ENCODE measurements around the gene PODXL. TPM values are rescaled to one million over a fixed set of nuclear protein-coding genes. Genes with fewer than 3 reads are reported as not detected.
A peak's percentile ranks its signal among the peaks of the same experiment; 100 is the strongest.

The PODXL gene
- total and polyA plus RNA-seq, 2 of the 8 experiments (the other 6 are each of a cell fraction or from before 2014, with no cell fraction given), result 638 to 925 TPM

GRCh38 chr7:131555552-131556052 is 826 bp downstream of the PODXL start:
- peak overlapping the region; percentile 84 to 96 (median 92) for H3K4me3 ChIP-seq (ENCODE audit: extremely low read depth in 1 of 4, insufficient read depth in 2 of 4, low read depth in 3 of 4, low read length in 4 of 4)
- H3K14ac ChIP-seq (ENCODE audit: insufficient read length), result no peak overlapping the region
- no peak overlapping the region for H2BK12ac ChIP-seq (ENCODE audit: low read depth, low read length)
- H2BK20ac ChIP-seq (ENCODE audit: low read length), result no peak overlapping the region
- H3K27me3 ChIP-seq (replicated peaks in 1 of 4; ENCODE audit: control insufficient read depth in 3 of 4, extremely low read depth in 1 of 4, insufficient read depth in 3 of 4, low read length in 3 of 4), result no peaks in the 10 kb centered on the region
- H3K56ac ChIP-seq (replicated peaks; ENCODE audit: insufficient read length, low read depth, low read length), result peak overlapping the region; percentile 63
- peaks cover 2 to 52% (median 21%) of the 10 kb centered on the region in 4 experiments; a peak in 6 of 8 replicates for H3K36me3 ChIP-seq (ENCODE audit: control insufficient read depth in 2 of 4, insufficient read depth in 4 of 4, low read length in 3 of 4)
- H4K5ac ChIP-seq (ENCODE audit: insufficient read length, low read depth, low read length), result peak overlapping the region; percentile 80
- no peak overlapping the region; the same call in 1 of the 2 replicates for H4K8ac ChIP-seq (ENCODE audit: extremely low read depth, insufficient read depth, low read length)
- peaks cover 32% of the 10 kb centered on the region for H3K23me2 ChIP-seq (ENCODE audit: low read depth, low read length)
- peak overlapping the region; percentile 74 to 88 (median 82) for H3K9ac ChIP-seq (replicated peaks in 1 of 4; ENCODE audit: extremely low read depth in 1 of 4, low read depth in 3 of 4, low read length in 3 of 4)
- no peak overlapping the region for H2BK15ac ChIP-seq (ENCODE audit: low read length)
- peaks cover 55 to 70% of the 10 kb centered on the region in 2 experiments for H3K79me2 ChIP-seq (ENCODE audit: control insufficient read depth in 1 of 2, insufficient read depth in 2 of 2, low read length in 2 of 2)
- DNase-seq (ENCODE audit: low read depth in 1 of 2, low spot score in 2 of 2) (no peak), FAIRE-seq (no peak)
- CTCF ChIA-PET (ENCODE audit: partially characterized antibody), result interaction anchor here (2.8 to 15.1 kb wide), 4 partner anchors 20 to 101 kb away, joined by 12 to 164 read pairs (median 84); no protein-coding TSS in a partner anchor
- no peaks in the 10 kb centered on the region for H3K9me3 ChIP-seq (ENCODE audit: insufficient read depth in 2 of 2, low read depth in 1 of 2, low read length in 1 of 2)
- H2BK5ac ChIP-seq (ENCODE audit: low read depth, low read length), result peak overlapping the region; percentile 73; the same call in 1 of the 2 replicates
- no peak overlapping the region for H2AFZ ChIP-seq (ENCODE audit: low read length)
- peak overlapping the region; percentile 99 to 100 for H3K4me2 ChIP-seq (ENCODE audit: insufficient read depth in 1 of 2, low read depth in 2 of 2, low read length in 2 of 2)
- no peaks in the 10 kb centered on the region for H3K79me1 ChIP-seq (ENCODE audit: low read depth, low read length)
- H4K91ac ChIP-seq (replicated peaks; ENCODE audit: insufficient read length, low read length), result peak overlapping the region; percentile 71
- peaks cover 38 to 42% of the 10 kb centered on the region in 2 experiments for H4K20me1 ChIP-seq (replicated peaks in 1 of 2; ENCODE audit: control insufficient read depth in 1 of 2, insufficient read depth in 2 of 2, low read length in 2 of 2)
- H2AK5ac ChIP-seq (ENCODE audit: low read depth, low read length), result no peak overlapping the region
- TF ChIP-seq SP1 (IDR thresholded peaks at IDR 0.05; ENCODE audit: low read depth, low read length) (no peak), SIN3A (conservative IDR thresholded peaks at IDR 0.05 in 1 of 2, IDR thresholded peaks at IDR 0.05 in 1 of 2; ENCODE audit: low read depth in 1 of 2, low read length in 2 of 2) (0 out of 4 replicates have a peak, but pooled peaks of 1 of the 2 experiments have one; percentile 21), NRF1 (IDR thresholded peaks at IDR 0.05; ENCODE audit: low read depth, low read length) (no peak), SAP30 (IDR thresholded peaks at IDR 0.05; ENCODE audit: insufficient read depth, insufficient replicate concordance, low read length) (peak; percentile 45), GABPA (IDR thresholded peaks at IDR 0.05; ENCODE audit: borderline replicate concordance, insufficient read depth, low read length) (no peak), TAF7 (optimal IDR thresholded peaks at IDR 0.05; ENCODE audit: borderline replicate concordance, low read depth, low read length) (peak; percentile 26), CTBP2 (IDR thresholded peaks at IDR 0.05; ENCODE audit: borderline replicate concordance, insufficient read depth, insufficient read length, low read length) (no peak), EP300 (IDR thresholded peaks at IDR 0.05; ENCODE audit: borderline replicate concordance in 1 of 2, low read depth in 2 of 2, low read length in 2 of 2) (no peak), BCL11A (IDR thresholded peaks at IDR 0.05; ENCODE audit: low read depth in 2 of 2, low read length in 2 of 2) (no peak)
- peak overlapping the region; percentile 86 for H3K18ac ChIP-seq (ENCODE audit: extremely low read depth, low read length)
- H2BK120ac ChIP-seq (replicated peaks; ENCODE audit: low read depth, low read length), result no peak overlapping the region
- H3K4me1 ChIP-seq (replicated peaks in 1 of 4; ENCODE audit: control insufficient read depth in 3 of 4, insufficient read depth in 4 of 4, low read length in 3 of 4), result peaks cover 9 to 31% (median 19%) of the 10 kb centered on the region in 4 experiments
- peak overlapping the region; percentile 51; the same call in 1 of the 2 replicates for H3K27ac ChIP-seq (ENCODE audit: low read depth, low read length)
- POLR2A ChIA-PET (ENCODE audit: partially characterized antibody), result interaction anchor here (2.5 to 17.7 kb wide), 4 partner anchors 8 to 101 kb away, joined by 8 to 108 read pairs (median 33); no protein-coding TSS in a partner anchor
- no peak overlapping the region for H3K4ac ChIP-seq (replicated peaks; ENCODE audit: insufficient read length, low read depth, low read length)
- no peak overlapping the region for H3K23ac ChIP-seq (ENCODE audit: insufficient read length)
- WGBS, 2 experiments (ENCODE audit: extremely low coverage in 1 of 2, insufficient coverage in 1 of 2, insufficient read length in 1 of 2, insufficient replicate concordance in 2 of 2, low coverage in 1 of 2, low lambda C conversion rate in 2 of 2, missing lambda C conversion rate in 1 of 2), result 3% methylated on average over 26 of the region's 30 CpGs; no CpG with 5 or more reads in 1 of the 2 experiments

All from H1 (cell line).